ENCODE data around the gene MARCHF5. TPM values are rescaled to one million over a fixed set of nuclear protein-coding genes. Genes with fewer than 3 reads are reported as not detected.
"Not testable (repeated sequence)": the region's sequence is repeated elsewhere in the genome, so short reads cannot be mapped to it uniquely, and the experiment has no call there.

Gene MARCHF5
- total RNA-seq, 1 experiment from 2014 or later = 32.2 TPM

- ATAC-seq; H3K27me3 Mint-ChIP-seq (ENCODE audit: low read depth); POLR2A ChIA-PET; H3K36me3 Mint-ChIP-seq; DNase-seq (ENCODE audit: low spot score); H3K4me3 Mint-ChIP-seq; H3K27ac Mint-ChIP-seq; H3K9me3 Mint-ChIP-seq: not testable (repeated sequence)
- CTCF ChIA-PET = interaction anchor here (0.5 to 0.6 kb wide), 2 partner anchors 112 to 285 kb away, joined by 3 read pairs; no protein-coding TSS in a partner anchor
- peaks cover 13% of the 10 kb centered on the region for H3K4me1 Mint-ChIP-seq
These were observed 111.3 kb downstream of the MARCHF5 start for GRCh38 chr10:92402234-92402633.

Other genes with a start within 250 kb of the MARCHF5 start
- gene CPEB3, start 89 bp upstream of the MARCHF5 start, total RNA-seq (2021) = 1.9 to 2.4 TPM (median 2.4 TPM) in 3 replicates